ENCODE results near the gene NOTCH2.

The NOTCH2 gene

DNA sequence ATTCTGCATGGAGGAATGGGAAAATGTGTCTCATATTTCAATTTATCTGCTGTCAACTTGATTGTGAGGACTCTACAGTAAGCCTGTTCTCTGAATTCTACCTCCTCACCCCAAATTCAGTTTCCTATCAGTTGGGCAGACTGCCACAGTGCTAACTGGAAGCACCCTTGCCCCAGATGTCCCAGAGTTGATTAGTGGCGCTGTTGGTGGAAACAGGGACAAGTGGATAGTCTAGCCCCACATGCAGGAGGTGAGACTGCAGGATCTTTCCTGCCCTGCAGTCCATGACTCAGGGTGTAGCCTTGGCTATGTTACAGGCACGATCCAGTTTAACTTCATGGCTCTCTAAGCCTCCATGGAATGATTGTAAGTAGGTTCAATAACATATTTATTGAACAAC is 195.3 kb downstream of the NOTCH2 start:
- no peak for DNase-seq (ENCODE audit: low read depth in 3 of 3)

DNA sequence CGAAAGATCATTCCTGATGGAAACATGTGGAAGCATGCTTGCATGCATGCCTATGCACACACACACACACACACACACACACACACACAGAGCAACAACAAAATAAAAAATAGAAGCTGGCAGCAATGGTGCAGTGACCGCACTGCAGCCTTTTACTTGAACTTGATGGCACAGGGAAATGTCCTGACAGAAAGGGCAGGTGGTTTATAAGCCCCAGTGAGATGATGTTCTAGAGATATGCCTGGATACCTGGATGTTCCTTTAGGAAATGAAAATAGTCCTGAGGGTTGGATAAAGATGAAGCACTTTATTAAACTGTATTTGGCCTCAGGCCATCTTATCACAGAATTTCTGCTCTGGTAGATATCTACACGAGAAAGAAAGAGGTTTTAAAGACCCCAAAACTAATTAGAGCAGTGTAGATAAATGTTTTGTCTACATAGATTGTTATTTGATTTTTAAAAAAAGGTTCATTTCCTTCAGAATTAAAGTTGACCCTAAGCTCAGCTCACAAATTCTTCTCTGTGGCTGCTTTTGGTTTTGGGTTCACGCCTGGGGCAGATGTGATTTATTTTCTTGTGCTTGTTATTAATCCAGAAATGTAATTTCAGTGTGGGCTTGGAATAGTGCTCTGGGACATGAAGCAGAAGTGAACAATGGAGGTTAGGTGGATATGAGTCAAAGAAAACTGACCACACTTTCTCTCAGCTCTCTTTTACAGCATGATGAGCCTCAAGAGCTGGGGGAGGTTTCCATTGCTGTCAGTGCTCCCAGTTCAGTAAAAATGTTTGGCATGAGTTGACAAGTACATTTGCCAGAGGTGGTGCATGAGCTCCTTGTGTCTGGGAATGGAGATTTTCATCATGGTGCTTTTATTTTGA is 196.1 kb downstream of the NOTCH2 start:
- no peak for DNase-seq (ENCODE audit: low read depth in 3 of 3)

GRCh38 chr1:119871881-119872280 is 197.6 kb downstream of the NOTCH2 start:
- DNase-seq (ENCODE audit: low read depth in 3 of 3), result no peak

DNA sequence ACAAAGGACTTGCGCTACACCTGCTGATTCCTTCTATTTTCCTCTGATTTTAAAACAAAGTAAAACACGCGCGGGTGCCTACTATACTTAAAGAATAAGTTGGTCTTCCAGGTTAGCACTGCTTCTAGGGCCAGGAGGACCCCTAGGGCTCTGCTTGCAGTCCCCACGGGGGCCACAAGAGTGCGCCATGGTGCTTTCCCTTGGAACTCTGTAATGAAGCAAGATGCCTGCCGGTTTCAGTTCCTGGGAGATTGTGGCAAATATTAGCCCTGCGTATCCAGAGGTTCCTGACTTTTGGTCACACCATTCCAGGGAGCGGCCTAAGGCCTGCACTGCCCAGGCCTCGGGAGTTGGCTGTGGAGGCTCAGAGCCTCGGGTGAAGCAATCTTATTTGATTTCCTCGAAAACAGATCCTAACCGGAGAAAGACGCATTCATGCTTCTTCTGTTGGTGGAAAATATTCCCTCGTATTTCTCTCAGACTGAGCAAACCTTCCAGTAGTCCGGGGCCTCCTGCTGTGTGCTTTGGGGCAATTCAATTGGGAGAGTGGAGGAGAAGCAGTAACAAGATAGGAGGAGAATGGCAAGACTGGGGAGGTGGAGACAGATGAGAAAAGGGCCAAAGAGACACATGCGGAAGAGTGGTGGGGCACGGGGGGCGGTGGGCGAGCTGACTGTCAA is 198.4 kb downstream of the NOTCH2 start:
- peak; percentile 31 to 34 (median 34) for DNase-seq (ENCODE audit: low read depth in 3 of 3)

DNA sequence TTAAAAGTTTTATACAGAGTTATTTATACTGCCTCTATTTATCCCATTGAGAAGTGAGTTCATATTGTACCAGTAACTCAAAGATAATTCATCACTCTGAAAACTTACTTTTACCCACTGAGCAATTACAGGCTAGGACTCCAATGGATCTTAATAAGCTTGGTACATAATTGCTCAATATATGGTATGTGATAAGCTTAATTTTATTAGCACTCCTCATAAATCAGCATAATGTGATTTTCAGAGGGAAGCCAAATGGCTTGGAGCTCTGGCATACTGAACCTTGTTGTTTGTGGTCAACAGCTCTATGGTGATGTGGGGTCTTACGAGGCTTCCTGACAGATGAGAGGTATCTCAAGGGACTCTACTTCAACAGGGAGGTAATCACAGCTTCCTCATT is 199.5 kb downstream of the NOTCH2 start:
- DNase-seq (ENCODE audit: low read depth in 3 of 3), result no peak

- DNase-seq (ENCODE audit: low read depth in 3 of 3), result no peak
These were observed 201.3 kb downstream of the NOTCH2 start for GRCh38 chr1:119868176-119868575.

- DNase-seq (ENCODE audit: low read depth in 3 of 3), result no peak
These were observed 203.0 kb downstream of the NOTCH2 start for GRCh38 chr1:119866451-119866850.

- no peak for DNase-seq (ENCODE audit: low read depth in 3 of 3)
These were observed 203.8 kb downstream of the NOTCH2 start for GRCh38 chr1:119865627-119866026.

GRCh38 chr1:119862276-119862675 is 207.2 kb downstream of the NOTCH2 start:
- DNase-seq (ENCODE audit: low read depth in 3 of 3), result no peak

Measured in stimulated activated CD4-positive, alpha-beta T cell treated with anti-CD3 and anti-CD28 coated beads, TNF-alpha, amount 100 ng/mL, for 4 hours (primary cell).